Duodenal mucosa (tissue), 2 donors: ENCODE data around the gene IDE.
"Not testable (repeated sequence)": the region's sequence is repeated elsewhere in the genome, so short reads cannot be mapped to it uniquely, and the experiment has no call there.

Experiments
- H3K27ac ChIP-seq: one replicate; pipeline ENCODE4 v1.7.0; 2013; ENCODE audit warnings: low read depth, low read length
- H3K27me3 ChIP-seq, 2 donors: one replicate each; pipeline ENCODE4 v1.7.0; 2013; ENCODE audit warnings: low read length in 2 of 2, control low read depth in 1 of 2; ENCODE audit not compliant: insufficient read depth in 2 of 2, control insufficient read depth in 1 of 2
- H3K36me3 ChIP-seq, 2 donors: one replicate each; pipeline ENCODE4 v1.7.0; 2013; ENCODE audit warnings: low read length in 2 of 2, control low read depth in 1 of 2; ENCODE audit not compliant: insufficient read depth in 2 of 2, control insufficient read depth in 1 of 2
- H3K4me1 ChIP-seq, 2 donors: one replicate each; pipeline ENCODE4 v1.7.0; 2013; ENCODE audit warnings: low read length in 2 of 2, control low read depth in 1 of 2; ENCODE audit not compliant: insufficient read depth in 2 of 2, control insufficient read depth in 1 of 2
- H3K4me3 ChIP-seq, 2 donors: one replicate each; pipeline ENCODE4 v1.7.0; 2013; ENCODE audit warnings: low read length in 2 of 2, low read depth in 1 of 2
- H3K9ac ChIP-seq, 2 donors: one replicate each; pipeline ENCODE4 v1.7.0; 2013; ENCODE audit warnings: low read length in 2 of 2, low read depth in 1 of 2
- H3K9me3 ChIP-seq, 2 donors: one replicate each; pipeline ENCODE4 v1.7.0; 2013; ENCODE audit warnings: low read length in 2 of 2, control low read depth in 1 of 2; ENCODE audit not compliant: control insufficient read depth in 1 of 2

Gene IDE

GRCh38 chr10:92411406-92411805, 162.5 kb downstream of the IDE start:
- no peaks in the 10 kb centered on the region for H3K9me3 ChIP-seq
- no peaks in the 10 kb centered on the region for H3K27me3 ChIP-seq
- no peaks in the 10 kb centered on the region for H3K36me3 ChIP-seq
- H3K27ac ChIP-seq, result no peak overlapping the region
- no peak overlapping the region for H3K4me3 ChIP-seq
- no peak overlapping the region for H3K9ac ChIP-seq
- no peaks in the 10 kb centered on the region for H3K4me1 ChIP-seq

GRCh38 chr10:92410501-92410900, 163.4 kb downstream of the IDE start:
- H3K9ac ChIP-seq, result no peak overlapping the region
- H3K4me3 ChIP-seq, result no peak overlapping the region
- H3K9me3 ChIP-seq, result no peaks in the 10 kb centered on the region
- no peaks in the 10 kb centered on the region for H3K27me3 ChIP-seq
- H3K4me1 ChIP-seq, result no peaks in the 10 kb centered on the region
- H3K36me3 ChIP-seq, result no peaks in the 10 kb centered on the region
- no peak overlapping the region for H3K27ac ChIP-seq

DNA sequence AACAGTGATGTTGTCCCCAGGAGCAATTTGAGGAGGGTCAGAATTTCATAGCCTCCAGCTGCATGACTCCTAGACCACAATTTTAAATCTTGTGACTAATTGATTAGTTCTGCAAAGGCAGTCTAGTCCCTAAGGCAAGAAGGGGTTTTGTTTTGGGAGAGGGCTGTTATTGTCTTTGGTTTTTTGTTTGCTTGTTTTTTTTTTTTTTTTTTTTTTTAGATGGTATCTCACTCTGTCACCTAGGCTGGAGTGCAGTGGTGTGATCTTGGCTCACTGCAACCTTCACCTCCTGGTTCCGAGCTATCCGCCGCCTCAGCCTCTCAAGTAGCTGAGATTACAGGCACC, 165.9 kb downstream of the IDE start:
- Histone ChIP-seq H3K36me3 (no peaks in the 10 kb centered on the region), H3K9me3 (no peaks in the 10 kb centered on the region), H3K27ac (no peak overlapping the region), H3K27me3 (no peaks in the 10 kb centered on the region), H3K4me3 (no peak overlapping the region), H3K4me1 (no peaks in the 10 kb centered on the region), H3K9ac (no peak overlapping the region)

DNA sequence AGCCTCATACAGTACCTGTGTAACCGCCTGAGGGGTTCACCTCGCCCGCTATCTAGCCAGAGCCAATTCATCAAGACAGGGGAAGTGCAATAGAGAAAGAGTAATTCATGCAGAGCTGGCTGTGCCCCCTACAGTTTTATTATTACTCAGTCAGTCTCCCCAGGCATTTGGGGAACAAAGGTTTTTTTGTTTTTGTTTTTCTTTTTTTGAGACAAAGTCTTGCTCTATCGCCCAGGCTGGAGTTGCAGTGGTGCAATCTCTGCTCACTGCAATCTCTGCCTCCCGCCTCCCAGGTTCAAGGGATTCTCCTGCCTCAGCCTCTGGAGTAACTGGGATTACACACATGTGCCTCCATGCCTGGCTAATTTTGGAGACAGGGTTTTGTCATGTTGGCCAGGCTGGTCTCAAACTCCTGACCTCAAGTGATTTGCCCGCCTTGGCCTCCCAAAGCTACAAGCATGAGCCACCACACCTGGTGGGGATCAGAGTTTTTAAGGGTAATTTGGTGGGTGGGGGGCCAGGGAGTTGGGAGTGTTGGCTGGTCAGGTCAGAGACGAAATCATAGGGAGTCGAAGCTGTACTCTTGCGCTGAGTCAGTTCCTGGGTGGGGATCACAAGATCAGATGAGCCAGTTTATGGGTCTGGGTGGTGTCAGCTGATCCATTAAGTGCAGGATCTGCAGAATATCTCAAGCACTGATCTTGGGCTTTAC, 166.4 kb downstream of the IDE start:
- no peaks in the 10 kb centered on the region for H3K4me1 ChIP-seq
- H3K9me3 ChIP-seq, result no peaks in the 10 kb centered on the region
- no peak overlapping the region for H3K27ac ChIP-seq
- no peak overlapping the region for H3K4me3 ChIP-seq
- H3K36me3 ChIP-seq, result no peaks in the 10 kb centered on the region
- H3K27me3 ChIP-seq, result no peaks in the 10 kb centered on the region
- H3K9ac ChIP-seq, result no peak overlapping the region

DNA sequence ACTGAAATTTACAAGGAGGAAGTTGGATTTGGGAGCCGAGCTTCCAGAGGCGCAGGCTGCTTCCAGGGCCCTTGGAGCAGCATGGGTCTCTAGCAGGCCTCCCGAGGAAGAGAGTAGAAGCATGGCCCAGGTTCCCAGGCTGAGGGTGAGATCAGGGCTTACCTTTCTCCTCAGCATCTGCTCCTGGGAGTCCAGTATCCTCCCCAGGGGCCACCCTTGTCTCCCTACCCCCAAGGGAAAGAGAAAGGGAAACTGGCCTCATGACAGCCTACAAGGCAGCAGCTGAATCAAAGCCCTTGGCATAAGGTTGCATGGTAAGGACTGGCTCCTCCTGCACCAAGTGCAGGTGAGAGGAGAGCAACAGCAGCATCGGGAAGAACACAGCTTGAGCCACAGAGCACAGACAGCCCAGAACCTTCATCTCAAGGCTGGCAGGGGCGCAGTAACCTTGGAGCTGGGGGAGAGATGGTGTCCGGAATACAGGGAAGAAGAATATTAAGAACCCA, 168.4 kb downstream of the IDE start:
- Histone ChIP-seq H3K27ac (no peak overlapping the region), H3K36me3 (no peaks in the 10 kb centered on the region), H3K4me3 (no peak overlapping the region), H3K9ac (no peak overlapping the region), H3K9me3 (no peaks in the 10 kb centered on the region), H3K27me3 (no peaks in the 10 kb centered on the region), H3K4me1 (no peaks in the 10 kb centered on the region)

DNA sequence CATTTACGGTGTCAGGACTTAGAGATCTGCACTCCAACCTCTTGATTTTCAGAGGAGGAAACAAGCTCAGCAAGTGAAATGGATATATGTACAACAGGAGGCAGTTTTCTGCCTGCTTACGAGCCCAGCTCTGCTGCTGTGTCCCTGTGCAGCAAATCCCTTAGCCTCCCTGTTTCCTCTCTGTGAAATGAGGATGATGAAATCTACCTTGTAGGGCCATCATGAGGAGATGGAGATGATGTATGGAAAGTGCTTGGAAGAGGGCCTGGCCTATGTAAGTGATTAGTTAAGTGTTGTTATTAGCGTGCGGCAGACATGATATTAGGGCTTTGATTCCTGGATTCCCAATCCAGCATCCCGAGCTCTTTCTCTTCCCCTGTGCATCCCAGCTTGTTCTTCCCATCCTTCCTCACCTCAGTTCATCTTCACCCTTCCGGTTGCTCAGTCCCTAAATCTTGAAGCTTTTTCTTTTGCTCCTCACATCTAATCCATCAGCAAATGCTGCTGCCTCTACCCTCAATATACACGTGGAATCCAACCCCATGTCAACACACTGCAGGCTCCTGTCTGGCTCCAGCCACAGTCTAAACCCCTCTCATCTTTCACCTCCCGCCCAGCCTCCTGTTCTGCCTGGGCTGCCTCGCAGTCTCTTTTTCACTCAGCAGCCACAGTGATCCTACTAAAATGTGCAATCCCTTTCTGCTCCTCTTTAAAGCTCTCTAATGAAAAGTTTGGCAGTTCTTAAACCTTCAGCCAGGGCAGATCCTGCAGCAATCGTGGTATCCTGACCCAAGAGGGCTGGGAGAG, 169.1 kb downstream of the IDE start:
- H3K9ac ChIP-seq, result no peak overlapping the region
- no peaks in the 10 kb centered on the region for H3K4me1 ChIP-seq
- no peak overlapping the region for H3K4me3 ChIP-seq
- H3K9me3 ChIP-seq, result no peaks in the 10 kb centered on the region
- H3K27me3 ChIP-seq, result no peaks in the 10 kb centered on the region
- H3K36me3 ChIP-seq, result no peaks in the 10 kb centered on the region
- H3K27ac ChIP-seq, result no peak overlapping the region

DNA sequence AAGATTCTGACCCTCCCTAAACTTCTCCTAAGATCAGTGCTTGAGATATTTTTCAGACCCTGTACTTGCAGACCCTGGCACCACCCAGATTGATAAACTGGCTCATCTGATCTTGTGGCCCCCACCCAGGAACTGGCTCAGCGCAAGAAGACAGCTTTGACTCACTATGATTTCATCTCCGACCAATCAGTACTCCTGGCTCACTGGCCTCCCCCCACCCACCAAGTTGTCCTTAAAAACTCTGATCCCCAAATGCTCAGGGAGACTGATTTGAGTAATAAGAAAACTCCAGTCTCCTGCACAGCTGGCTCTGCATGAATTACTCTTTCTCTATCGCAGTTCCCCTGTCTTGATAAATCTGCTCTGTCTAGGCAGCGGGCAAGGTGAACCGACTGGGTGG, 171.7 kb downstream of the IDE start:
- not testable (repeated sequence) for H3K9ac ChIP-seq, H3K27me3 ChIP-seq, H3K27ac ChIP-seq, H3K9me3 ChIP-seq, H3K36me3 ChIP-seq, H3K4me1 ChIP-seq, H3K4me3 ChIP-seq
